ENCODE results near the gene ADM2. TPM values are rescaled to one million over a fixed set of nuclear protein-coding genes. Genes with fewer than 3 reads are reported as not detected.

ADM2 gene
- total and polyA plus RNA-seq, 2 experiments from 2014 or later, result 4.1 to 5.1 TPM

DNA sequence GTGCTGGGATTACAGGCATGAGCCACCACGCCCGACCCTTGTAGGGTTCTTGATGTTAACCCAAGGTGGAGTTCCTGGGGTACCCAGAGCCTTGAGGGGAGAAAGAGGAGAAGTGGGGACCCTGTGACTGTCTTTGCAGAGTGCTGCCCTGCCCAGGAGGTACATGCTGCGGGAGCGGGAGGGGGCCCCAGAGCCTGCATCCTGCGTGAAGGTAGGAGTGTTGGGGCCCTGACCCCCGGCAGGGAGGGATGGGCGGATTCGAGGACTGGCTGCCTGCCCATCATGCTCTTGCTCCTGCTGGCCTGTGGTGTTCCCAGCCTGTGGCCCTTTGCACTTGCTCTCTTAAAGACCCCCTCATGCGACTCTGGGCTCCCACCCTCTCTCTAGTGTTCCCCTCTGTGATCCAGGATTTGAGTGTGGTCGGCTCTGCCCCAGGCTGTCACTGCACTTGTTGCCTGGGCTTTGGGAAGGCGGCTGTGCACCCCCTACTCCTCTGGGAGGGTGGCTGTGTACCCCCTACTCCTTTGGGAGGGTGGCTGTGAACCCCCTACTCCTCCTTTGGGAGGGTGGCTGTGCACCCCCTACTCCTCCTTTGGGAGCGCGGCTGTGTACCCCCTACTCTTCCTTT is 39.6 kb downstream of the ADM2 start:
- no peak overlapping the region for H3K27ac ChIP-seq
- H3K36me3 ChIP-seq (replicated peaks; ENCODE audit: insufficient read depth, low read depth), result no peaks in the 10 kb centered on the region
- H3K9me2 ChIP-seq (replicated peaks; ENCODE audit: insufficient read depth), result no peaks in the 10 kb centered on the region
- H4K20me1 ChIP-seq (ENCODE audit: insufficient read depth, poor library complexity, severe bottlenecking), result peaks cover 13% of the 10 kb centered on the region
- no peak overlapping the region for H2AFZ ChIP-seq
- H3K27me3 ChIP-seq, result no peaks in the 10 kb centered on the region
- H3K79me2 ChIP-seq, result peaks cover 39% of the 10 kb centered on the region
- H3K4me3 ChIP-seq, result no peak overlapping the region
- no peak for DNase-seq (ENCODE audit: low spot score)
- peaks cover 9% of the 10 kb centered on the region for H3K4me1 ChIP-seq (ENCODE audit: insufficient read depth)
- no peak overlapping the region for H3K4me2 ChIP-seq
- no peaks in the 10 kb centered on the region for H3K9me3 ChIP-seq (ENCODE audit: low read depth)
- WGBS (ENCODE audit: low lambda C conversion rate, missing lambda C conversion rate), result 100% methylated on average over 13 of the region's 13 CpGs
- TF ChIP-seq EZH2phosphoT487 (IDR thresholded peaks at IDR 0.05; ENCODE audit: low read depth, severe bottlenecking, unreplicated experiment) (no peak), EZH2 (IDR thresholded peaks at IDR 0.05; ENCODE audit: borderline replicate concordance) (no peak)
- TF ChIP-seq, protein P1, sequence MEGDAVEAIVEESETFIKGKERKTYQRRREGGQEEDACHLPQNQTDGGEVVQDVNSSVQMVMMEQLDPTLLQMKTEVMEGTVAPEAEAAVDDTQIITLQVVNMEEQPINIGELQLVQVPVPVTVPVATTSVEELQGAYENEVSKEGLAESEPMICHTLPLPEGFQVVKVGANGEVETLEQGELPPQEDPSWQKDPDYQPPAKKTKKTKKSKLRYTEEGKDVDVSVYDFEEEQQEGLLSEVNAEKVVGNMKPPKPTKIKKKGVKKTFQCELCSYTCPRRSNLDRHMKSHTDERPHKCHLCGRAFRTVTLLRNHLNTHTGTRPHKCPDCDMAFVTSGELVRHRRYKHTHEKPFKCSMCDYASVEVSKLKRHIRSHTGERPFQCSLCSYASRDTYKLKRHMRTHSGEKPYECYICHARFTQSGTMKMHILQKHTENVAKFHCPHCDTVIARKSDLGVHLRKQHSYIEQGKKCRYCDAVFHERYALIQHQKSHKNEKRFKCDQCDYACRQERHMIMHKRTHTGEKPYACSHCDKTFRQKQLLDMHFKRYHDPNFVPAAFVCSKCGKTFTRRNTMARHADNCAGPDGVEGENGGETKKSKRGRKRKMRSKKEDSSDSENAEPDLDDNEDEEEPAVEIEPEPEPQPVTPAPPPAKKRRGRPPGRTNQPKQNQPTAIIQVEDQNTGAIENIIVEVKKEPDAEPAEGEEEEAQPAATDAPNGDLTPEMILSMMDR (IDR thresholded peaks at IDR 0.05; ENCODE audit: poor library complexity), result no peak

DNA sequence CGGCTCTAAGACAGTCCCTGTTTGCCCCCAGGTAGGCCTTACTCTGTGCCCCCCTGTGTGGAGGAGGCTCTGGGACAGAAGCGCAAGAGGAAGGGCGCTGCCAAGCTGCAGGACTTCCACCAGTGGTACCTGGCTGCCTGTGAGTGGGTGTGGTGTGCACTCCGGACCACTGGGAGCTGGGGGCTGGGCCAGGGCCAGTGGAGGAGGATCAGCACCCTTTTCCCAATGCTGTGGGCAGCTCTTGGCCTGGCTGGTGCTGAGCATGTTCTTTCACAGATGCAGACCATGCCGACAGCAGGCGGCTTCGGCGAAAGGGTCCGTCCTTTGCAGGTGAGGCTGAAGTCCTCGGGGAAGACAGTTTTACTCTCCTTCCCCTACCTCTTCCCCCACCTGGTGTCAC is 40.4 kb downstream of the ADM2 start:
- Histone ChIP-seq H3K9me3 (ENCODE audit: low read depth) (no peaks in the 10 kb centered on the region), H3K79me2 (peaks cover 37% of the 10 kb centered on the region), H3K36me3 (replicated peaks; ENCODE audit: insufficient read depth, low read depth) (no peaks in the 10 kb centered on the region), H3K4me3 (no peak overlapping the region), H3K9me2 (replicated peaks; ENCODE audit: insufficient read depth) (no peaks in the 10 kb centered on the region), H4K20me1 (ENCODE audit: insufficient read depth, poor library complexity, severe bottlenecking) (peaks cover 13% of the 10 kb centered on the region), H3K27ac (no peak overlapping the region), H3K4me2 (no peak overlapping the region), H3K27me3 (no peaks in the 10 kb centered on the region), H3K4me1 (ENCODE audit: insufficient read depth) (peaks cover 12% of the 10 kb centered on the region), H2AFZ (no peak overlapping the region)
- 94% methylated on average over 10 of the region's 10 CpGs for WGBS (ENCODE audit: low lambda C conversion rate, missing lambda C conversion rate)
- TF ChIP-seq EZH2 (IDR thresholded peaks at IDR 0.05; ENCODE audit: borderline replicate concordance) (no peak), EZH2phosphoT487 (IDR thresholded peaks at IDR 0.05; ENCODE audit: low read depth, severe bottlenecking, unreplicated experiment) (no peak)
- TF ChIP-seq, protein P1 (IDR thresholded peaks at IDR 0.05; ENCODE audit: poor library complexity), result no peak
- no peak for DNase-seq (ENCODE audit: low spot score)

DNA sequence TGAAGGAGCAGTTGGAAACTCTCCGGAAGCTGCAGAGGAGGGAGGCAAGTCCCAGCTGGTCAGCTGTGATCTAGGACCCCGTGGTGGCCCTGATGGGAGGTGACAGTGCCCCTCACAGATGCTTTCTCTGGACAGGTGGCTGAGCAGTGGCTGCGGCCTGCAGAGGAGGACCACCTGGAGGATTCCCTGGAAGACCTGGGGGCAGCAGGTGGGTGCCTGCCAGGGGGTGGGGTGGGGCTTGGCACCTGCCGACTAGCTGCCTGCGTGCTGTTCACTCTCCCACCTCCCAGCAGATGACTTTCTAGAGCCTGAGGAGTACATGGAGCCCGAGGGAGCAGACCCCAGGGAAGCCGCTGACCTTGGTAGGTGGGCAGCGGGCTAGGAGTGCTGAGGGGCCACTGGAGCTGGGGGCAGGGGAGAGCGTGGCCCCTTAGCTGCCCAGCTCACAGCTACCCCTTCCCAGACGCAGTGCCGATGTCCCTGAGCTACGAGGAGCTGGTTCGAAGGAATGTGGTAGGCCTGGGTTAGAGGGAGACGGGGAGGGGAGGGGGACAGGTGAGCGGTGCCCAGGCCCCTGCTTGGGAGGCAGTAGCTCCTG is 41.0 kb downstream of the ADM2 start:
- no peak overlapping the region for H3K4me2 ChIP-seq
- no peaks in the 10 kb centered on the region for H3K9me3 ChIP-seq (ENCODE audit: low read depth)
- DNase-seq (ENCODE audit: low spot score), result no peak
- peaks cover 37% of the 10 kb centered on the region for H3K79me2 ChIP-seq
- no peak overlapping the region for H3K27ac ChIP-seq
- H3K27me3 ChIP-seq, result no peaks in the 10 kb centered on the region
- peaks cover 13% of the 10 kb centered on the region for H4K20me1 ChIP-seq (ENCODE audit: insufficient read depth, poor library complexity, severe bottlenecking)
- H2AFZ ChIP-seq, result no peak overlapping the region
- 92% methylated on average over 12 of the region's 15 CpGs for WGBS (ENCODE audit: low lambda C conversion rate, missing lambda C conversion rate)
- H3K36me3 ChIP-seq (replicated peaks; ENCODE audit: insufficient read depth, low read depth), result no peaks in the 10 kb centered on the region
- no peak overlapping the region for H3K4me3 ChIP-seq
- peaks cover 18% of the 10 kb centered on the region for H3K4me1 ChIP-seq (ENCODE audit: insufficient read depth)
- TF ChIP-seq EZH2 (IDR thresholded peaks at IDR 0.05; ENCODE audit: borderline replicate concordance) (no peak), EZH2phosphoT487 (IDR thresholded peaks at IDR 0.05; ENCODE audit: low read depth, severe bottlenecking, unreplicated experiment) (no peak)
- TF ChIP-seq, protein P1 (IDR thresholded peaks at IDR 0.05; ENCODE audit: poor library complexity), result no peak
- H3K9me2 ChIP-seq (replicated peaks; ENCODE audit: insufficient read depth), result no peaks in the 10 kb centered on the region

Data from hepatocyte (in vitro differentiated cells).